ENCODE measurements around the gene AXDND1. TPM values are rescaled to one million over a fixed set of nuclear protein-coding genes. Genes with fewer than 3 reads are reported as not detected.

Gene AXDND1
- total RNA-seq, 1 donor from 2014 or later: not detected

GRCh38 chr1:179366093-179366800, 476 bp downstream of the AXDND1 start:
- TF ChIP-seq, protein P1, sequence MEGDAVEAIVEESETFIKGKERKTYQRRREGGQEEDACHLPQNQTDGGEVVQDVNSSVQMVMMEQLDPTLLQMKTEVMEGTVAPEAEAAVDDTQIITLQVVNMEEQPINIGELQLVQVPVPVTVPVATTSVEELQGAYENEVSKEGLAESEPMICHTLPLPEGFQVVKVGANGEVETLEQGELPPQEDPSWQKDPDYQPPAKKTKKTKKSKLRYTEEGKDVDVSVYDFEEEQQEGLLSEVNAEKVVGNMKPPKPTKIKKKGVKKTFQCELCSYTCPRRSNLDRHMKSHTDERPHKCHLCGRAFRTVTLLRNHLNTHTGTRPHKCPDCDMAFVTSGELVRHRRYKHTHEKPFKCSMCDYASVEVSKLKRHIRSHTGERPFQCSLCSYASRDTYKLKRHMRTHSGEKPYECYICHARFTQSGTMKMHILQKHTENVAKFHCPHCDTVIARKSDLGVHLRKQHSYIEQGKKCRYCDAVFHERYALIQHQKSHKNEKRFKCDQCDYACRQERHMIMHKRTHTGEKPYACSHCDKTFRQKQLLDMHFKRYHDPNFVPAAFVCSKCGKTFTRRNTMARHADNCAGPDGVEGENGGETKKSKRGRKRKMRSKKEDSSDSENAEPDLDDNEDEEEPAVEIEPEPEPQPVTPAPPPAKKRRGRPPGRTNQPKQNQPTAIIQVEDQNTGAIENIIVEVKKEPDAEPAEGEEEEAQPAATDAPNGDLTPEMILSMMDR (IDR thresholded peaks at IDR 0.05; ENCODE audit: partially characterized antibody, unreplicated experiment): no peak

GRCh38 chr1:179369751-179370341, 4.1 kb downstream of the AXDND1 start:
- Mint-ChIP-seq H3K36me3 (ENCODE audit: unreplicated experiment) (no peaks in the 10 kb centered on the region), H3K27me3 (ENCODE audit: unreplicated experiment) (no peaks in the 10 kb centered on the region), H3K4me1 (ENCODE audit: low read depth, unreplicated experiment) (peaks cover 3% of the 10 kb centered on the region), H3K9me3 (ENCODE audit: unreplicated experiment) (peaks cover 2% of the 10 kb centered on the region), H3K4me3 (ENCODE audit: unreplicated experiment) (no peak overlapping the region), H3K27ac (ENCODE audit: unreplicated experiment) (no peak overlapping the region)
- TF ChIP-seq, protein P1 (IDR thresholded peaks at IDR 0.05; ENCODE audit: partially characterized antibody, unreplicated experiment): peak; percentile 80
- DNase-seq: no peak

More at GRCh38 chr1:179366093-179366800, 476 bp downstream of the AXDND1 start:
- peaks cover 2% of the 10 kb centered on the region for H3K27me3 Mint-ChIP-seq (ENCODE audit: unreplicated experiment)
- no peak overlapping the region for H3K27ac Mint-ChIP-seq (ENCODE audit: unreplicated experiment)
- no peak for DNase-seq
- H3K4me3 Mint-ChIP-seq (ENCODE audit: unreplicated experiment): peak overlapping the region; percentile 86
- H3K36me3 Mint-ChIP-seq (ENCODE audit: unreplicated experiment): no peaks in the 10 kb centered on the region
- peaks cover 3% of the 10 kb centered on the region for H3K4me1 Mint-ChIP-seq (ENCODE audit: low read depth, unreplicated experiment)
- H3K9me3 Mint-ChIP-seq (ENCODE audit: unreplicated experiment): peaks cover 2% of the 10 kb centered on the region

- TF ChIP-seq, protein P1 (IDR thresholded peaks at IDR 0.05; ENCODE audit: partially characterized antibody, unreplicated experiment): no peak
- H3K4me3 Mint-ChIP-seq (ENCODE audit: unreplicated experiment): no peak overlapping the region
- H3K27me3 Mint-ChIP-seq (ENCODE audit: unreplicated experiment): no peaks in the 10 kb centered on the region
- no peaks in the 10 kb centered on the region for H3K36me3 Mint-ChIP-seq (ENCODE audit: unreplicated experiment)
- no peaks in the 10 kb centered on the region for H3K9me3 Mint-ChIP-seq (ENCODE audit: unreplicated experiment)
- DNase-seq: no peak
- no peaks in the 10 kb centered on the region for H3K4me1 Mint-ChIP-seq (ENCODE audit: low read depth, unreplicated experiment)
- H3K27ac Mint-ChIP-seq (ENCODE audit: unreplicated experiment): no peak overlapping the region
These were observed 6.4 kb downstream of the AXDND1 start for GRCh38 chr1:179372160-179372559.

GRCh38 chr1:179376223-179376622, 10.5 kb downstream of the AXDND1 start:
- Mint-ChIP-seq H3K27me3 (ENCODE audit: unreplicated experiment) (no peaks in the 10 kb centered on the region), H3K36me3 (ENCODE audit: unreplicated experiment) (no peaks in the 10 kb centered on the region), H3K4me1 (ENCODE audit: low read depth, unreplicated experiment) (no peaks in the 10 kb centered on the region), H3K27ac (ENCODE audit: unreplicated experiment) (no peak overlapping the region), H3K9me3 (ENCODE audit: unreplicated experiment) (no peaks in the 10 kb centered on the region), H3K4me3 (ENCODE audit: unreplicated experiment) (no peak overlapping the region)
- DNase-seq: no peak
- TF ChIP-seq, protein P1 (IDR thresholded peaks at IDR 0.05; ENCODE audit: partially characterized antibody, unreplicated experiment): no peak

DNA sequence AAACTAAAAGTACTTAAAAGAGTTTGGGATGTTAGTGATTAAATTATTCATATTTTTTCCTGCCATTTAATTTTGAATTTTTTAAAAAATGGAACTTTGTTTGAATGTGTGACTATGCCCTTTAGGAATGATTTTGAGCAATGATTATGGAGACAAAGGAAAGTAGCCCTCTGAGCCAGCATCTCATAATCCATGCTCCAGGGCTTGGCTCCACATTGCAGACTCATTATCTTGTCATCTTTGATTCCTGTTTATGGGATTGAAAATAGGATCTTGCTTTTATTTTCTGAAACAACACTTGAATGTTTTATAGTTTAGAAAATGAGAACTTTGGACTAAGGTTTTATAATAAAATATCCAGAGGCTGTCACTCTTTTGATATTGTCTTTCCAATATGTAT, 14.5 kb downstream of the AXDND1 start:
- Mint-ChIP-seq H3K4me3 (ENCODE audit: unreplicated experiment) (no peak overlapping the region), H3K27me3 (ENCODE audit: unreplicated experiment) (no peaks in the 10 kb centered on the region), H3K4me1 (ENCODE audit: low read depth, unreplicated experiment) (no peaks in the 10 kb centered on the region), H3K36me3 (ENCODE audit: unreplicated experiment) (no peaks in the 10 kb centered on the region), H3K27ac (ENCODE audit: unreplicated experiment) (no peak overlapping the region), H3K9me3 (ENCODE audit: unreplicated experiment) (no peaks in the 10 kb centered on the region)
- no peak for DNase-seq
- TF ChIP-seq, protein P1 (IDR thresholded peaks at IDR 0.05; ENCODE audit: partially characterized antibody, unreplicated experiment): no peak
